SK-N-SH (cell line): ENCODE data around the gene SCNN1B. TPM values are rescaled to one million over a fixed set of nuclear protein-coding genes. Genes with fewer than 3 reads are reported as not detected.

Experiments used
- CTCF ChIA-PET: fragments of 300-600, 350-600 bp; formaldehyde crosslinking; extraction: SDS; loops from one replicate; lab custom pipeline; 2021; lab: Yijun Ruan, JAX
- POLR2A ChIA-PET: fragments of 350-600 bp; sonication (Branson Sonifier 250); formaldehyde crosslinking; extraction: SDS; loops from one replicate; lab custom pipeline; 2020; ENCODE audit warnings: antibody characterized with exemption, inconsistent platforms; lab: Yijun Ruan, JAX
- DNase-seq: peaks from one replicate; pipeline ENCODE4 v3.0.0; 2012
- H2AFZ ChIP-seq: fragments of 200-600 bp; sonication (generic); 2 replicates; pipeline ENCODE4 v1.8.1; 2016; ENCODE audit warnings: antibody characterized with exemption, mild to moderate bottlenecking, low read depth
- H3F3A ChIP-seq: fragments of 200-600 bp; sonication (generic); replicated peaks from 2 replicates; pipeline ENCODE3; 2016; ENCODE audit warnings: antibody characterized with exemption, mild to moderate bottlenecking; ENCODE audit not compliant: insufficient read depth
- H3K27ac ChIP-seq, 2 experiments: fragments of 200-500 bp in 1 of 2; fragments of 200-600 bp in 1 of 2; sonication (Bioruptor generic) in 1 of 2; sonication (generic), shearing (Covaris generic) in 1 of 2; 2 replicates each; pipeline versions ENCODE4 v1.5.1 to v1.6.1; 2014 to 2016; ENCODE audit warnings: low read depth in 2 of 2, inconsistent platforms in 1 of 2, low read length in 1 of 2, mild to moderate bottlenecking in 1 of 2, mixed read lengths in 1 of 2
- H3K27me3 ChIP-seq: fragments of 200-600 bp; sonication (generic), shearing (Covaris generic); 2 replicates; pipeline ENCODE4 v1.6.1; 2016; ENCODE audit warnings: mixed run types; ENCODE audit not compliant: insufficient read depth
- H3K36me3 ChIP-seq, 2 experiments: fragments of 200-500 bp in 1 of 2; fragments of 200-600 bp in 1 of 2; sonication (Bioruptor generic) in 1 of 2; sonication (generic) in 1 of 2; replicated peaks in 1 of 2; 2 replicates each; pipeline versions ENCODE3 to v1.5.1; 2014 to 2016; ENCODE audit warnings: low read length in 1 of 2, mild to moderate bottlenecking in 1 of 2; ENCODE audit not compliant: insufficient read depth in 2 of 2, control insufficient read depth in 1 of 2
- H3K4me1 ChIP-seq, 2 experiments: fragments of 200-500 bp in 1 of 2; fragments of 200-600 bp in 1 of 2; sonication (Bioruptor generic) in 1 of 2; sonication (generic), shearing (Covaris generic) in 1 of 2; 2 replicates each; pipeline versions ENCODE4 v1.5.1 to v1.6.1; 2014 to 2016; ENCODE audit warnings: low read depth in 1 of 2, low read length in 1 of 2, mixed run types in 1 of 2; ENCODE audit not compliant: insufficient read depth in 2 of 2, control insufficient read depth in 1 of 2
- H3K4me2 ChIP-seq: fragments of 200-600 bp; sonication (generic), shearing (Covaris generic); 2 replicates; pipeline ENCODE4 v1.6.1; 2017; ENCODE audit warnings: mixed run types
- H3K4me3 ChIP-seq, 2 experiments: fragments of 200-500 bp in 1 of 2; fragments of 200-600 bp in 1 of 2; sonication (Bioruptor generic) in 1 of 2; sonication (generic), shearing (Covaris generic) in 1 of 2; 2 replicates each; pipeline versions ENCODE4 v1.5.1 to v1.8.1; 2014 to 2016; ENCODE audit warnings: low read depth in 2 of 2, inconsistent platforms in 1 of 2, low read length in 1 of 2, mild to moderate bottlenecking in 1 of 2, mixed read lengths in 1 of 2, moderate library complexity in 1 of 2
- H3K79me2 ChIP-seq: fragments of 200-600 bp; sonication (generic); 2 replicates; pipeline ENCODE4 v1.8.1; 2017; ENCODE audit warnings: mild to moderate bottlenecking; ENCODE audit not compliant: insufficient read depth
- H3K9ac ChIP-seq: fragments of 200-600 bp; sonication (generic); 2 replicates; pipeline ENCODE4 v1.6.1; 2017; ENCODE audit warnings: mixed run types
- H3K9me2 ChIP-seq: fragments of 200-600 bp; sonication (generic); 2 replicates; pipeline ENCODE4 v1.6.1; 2017; ENCODE audit warnings: mixed run types
- H3K9me3 ChIP-seq: fragments of 200-600 bp; sonication (generic); 2 replicates; pipeline ENCODE4 v1.6.1; 2017; ENCODE audit warnings: mixed run types, mild to moderate bottlenecking, moderate library complexity
- H4K20me1 ChIP-seq: fragments of 200-600 bp; sonication (generic); 2 replicates; pipeline ENCODE4 v1.6.1; 2017; ENCODE audit warnings: mild to moderate bottlenecking, mixed run types; ENCODE audit not compliant: insufficient read depth
- CHD2 ChIP-seq: fragments of 150-350 bp; IDR thresholded peaks from 2 replicates; pipeline ENCODE4 v1.6.1; 2018; ENCODE audit warnings: low read length; ENCODE audit not compliant: partially characterized antibody
- ELF1 ChIP-seq: IDR thresholded peaks from 2 replicates; pipeline ENCODE4 v1.4.0; 2012
- FOSL2 ChIP-seq: IDR thresholded peaks from 2 replicates; pipeline ENCODE4 v1.4.0; 2012; ENCODE audit warnings: low read depth, mild to moderate bottlenecking, moderate library complexity, borderline replicate concordance
- GATA2 ChIP-seq: sonication (generic); formaldehyde crosslinking; IDR thresholded peaks from 2 replicates; pipeline ENCODE4 v1.5.0; 2020; ENCODE audit warnings: mild to moderate bottlenecking, missing genetic modification reagents
- MEF2A ChIP-seq: IDR thresholded peaks from 2 replicates; pipeline ENCODE4 v1.4.0; 2012; ENCODE audit warnings: low read depth, borderline replicate concordance
- NFIC ChIP-seq: IDR thresholded peaks from 2 replicates; pipeline ENCODE4 v1.4.0; 2012; ENCODE audit warnings: borderline replicate concordance
- NRF1 ChIP-seq: IDR thresholded peaks from 2 replicates; pipeline ENCODE4 v1.6.1; 2012; ENCODE audit warnings: low read depth, mild to moderate bottlenecking, low read length
- POLR2AphosphoS5 ChIP-seq: IDR thresholded peaks from 2 replicates; pipeline ENCODE4 v1.6.1; 2012; ENCODE audit warnings: low read depth, low read length
- RFX5 ChIP-seq: IDR thresholded peaks from 2 replicates; pipeline ENCODE4 v1.6.1; 2012; ENCODE audit warnings: mild to moderate bottlenecking, improper control_type of control experiment, low read length
- RXRA ChIP-seq: IDR thresholded peaks from 2 replicates; pipeline ENCODE4 v1.4.0; 2012; ENCODE audit warnings: low read depth, mild to moderate bottlenecking, borderline replicate concordance
- SIN3A ChIP-seq: IDR thresholded peaks from 2 replicates; pipeline ENCODE4 v1.6.1; 2012; ENCODE audit warnings: low read depth, mild to moderate bottlenecking, low read length, moderate library complexity, borderline replicate concordance
- SMC3 ChIP-seq: IDR thresholded peaks from 2 replicates; pipeline ENCODE4 v1.6.1; 2012; ENCODE audit warnings: low read depth, low read length, improper control_type of control experiment
- TCF12 ChIP-seq: IDR thresholded peaks from 2 replicates; pipeline ENCODE4 v1.4.0; 2012
- TEAD4 ChIP-seq: IDR thresholded peaks from 2 replicates; pipeline ENCODE4 v1.4.0; 2012; ENCODE audit warnings: mild to moderate bottlenecking, borderline replicate concordance; ENCODE audit not compliant: insufficient read depth
- YY1 ChIP-seq: IDR thresholded peaks from 2 replicates; pipeline ENCODE4 v1.4.0; 2012; ENCODE audit warnings: low read depth, mild to moderate bottlenecking
- WGBS: methylation state at CpG from one replicate; pipeline ENCODE4 v1.1.6; 2017; ENCODE audit warnings: low lambda C conversion rate; 5-methylcytosine and 5-hydroxymethylcytosine counted together
- polyA plus RNA-seq, 3 experiments: library from polyadenylated mRNA; depleted of rRNA; stranded (reverse); fragments of >200 nt; gene quantifications; 2 replicates each; pipeline ENCODE4 v1.2.3, GENCODE V29; 2012
- TF ChIP-seq, protein P1 (sequence below): fragments of 150-350 bp; IDR thresholded peaks from 2 replicates; pipeline ENCODE4 v1.6.1; 2017; ENCODE audit warnings: antibody characterized with exemption, low read length, low read depth, borderline replicate concordance
- TF ChIP-seq, protein P2 (sequence below): IDR thresholded peaks from 2 replicates; pipeline ENCODE4 v1.4.0; 2012; ENCODE audit warnings: low read depth
- TF ChIP-seq, protein P3 (sequence below): IDR thresholded peaks from 2 replicates; pipeline ENCODE4 v1.6.1; 2012; ENCODE audit warnings: mild to moderate bottlenecking, low read depth, low read length, moderate library complexity
- TF ChIP-seq, protein P4 (sequence below): IDR thresholded peaks from 2 replicates; pipeline ENCODE4 v1.4.0; 2012; ENCODE audit warnings: low read depth, borderline replicate concordance
- TF ChIP-seq, protein P5 (sequence below): IDR thresholded peaks from 2 replicates; pipeline ENCODE4 v1.4.0; 2012; ENCODE audit warnings: low read depth, borderline replicate concordance
- TF ChIP-seq, protein P6 (sequence below): fragments of 200-600 bp; sonication (generic); IDR thresholded peaks from 2 replicates; pipeline ENCODE4 v1.6.1; 2017; ENCODE audit warnings: antibody characterized with exemption, mild to moderate bottlenecking, moderate library complexity

SCNN1B gene
- polyA plus RNA-seq, 1 of the 3 experiments (the other 2 are of a cell fraction), result not detected

DNA sequence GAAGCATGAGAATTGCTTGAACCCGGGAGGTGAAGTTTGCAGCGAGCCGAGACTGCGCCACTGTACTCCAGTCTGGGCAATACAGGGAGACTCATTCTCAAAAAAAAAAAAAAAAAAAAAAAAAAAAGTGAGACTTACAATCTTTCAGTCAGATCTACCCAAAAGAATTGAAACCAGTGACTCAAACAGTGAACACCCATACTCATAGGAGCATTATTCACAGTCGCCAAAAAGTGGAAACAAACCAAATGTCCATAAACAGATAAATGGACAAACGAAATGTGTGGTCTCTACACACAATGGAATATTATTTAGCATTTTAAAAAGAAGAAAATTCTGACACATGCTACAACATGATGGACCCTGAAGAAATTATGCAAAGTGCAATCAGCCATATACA lies 9.1 kb upstream of the SCNN1B start (continued):
- TF ChIP-seq, protein P1, sequence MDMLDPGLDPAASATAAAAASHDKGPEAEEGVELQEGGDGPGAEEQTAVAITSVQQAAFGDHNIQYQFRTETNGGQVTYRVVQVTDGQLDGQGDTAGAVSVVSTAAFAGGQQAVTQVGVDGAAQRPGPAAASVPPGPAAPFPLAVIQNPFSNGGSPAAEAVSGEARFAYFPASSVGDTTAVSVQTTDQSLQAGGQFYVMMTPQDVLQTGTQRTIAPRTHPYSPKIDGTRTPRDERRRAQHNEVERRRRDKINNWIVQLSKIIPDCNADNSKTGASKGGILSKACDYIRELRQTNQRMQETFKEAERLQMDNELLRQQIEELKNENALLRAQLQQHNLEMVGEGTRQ, result no peak
- TF ChIP-seq NRF1, result no peak
- TF ChIP-seq, protein P2, sequence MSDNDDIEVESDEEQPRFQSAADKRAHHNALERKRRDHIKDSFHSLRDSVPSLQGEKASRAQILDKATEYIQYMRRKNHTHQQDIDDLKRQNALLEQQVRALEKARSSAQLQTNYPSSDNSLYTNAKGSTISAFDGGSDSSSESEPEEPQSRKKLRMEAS, result no peak
- no peak for TF ChIP-seq GATA2 (CRISPR knock-in tag)
- TF ChIP-seq, all 33 proteins: peak for 0

DNA sequence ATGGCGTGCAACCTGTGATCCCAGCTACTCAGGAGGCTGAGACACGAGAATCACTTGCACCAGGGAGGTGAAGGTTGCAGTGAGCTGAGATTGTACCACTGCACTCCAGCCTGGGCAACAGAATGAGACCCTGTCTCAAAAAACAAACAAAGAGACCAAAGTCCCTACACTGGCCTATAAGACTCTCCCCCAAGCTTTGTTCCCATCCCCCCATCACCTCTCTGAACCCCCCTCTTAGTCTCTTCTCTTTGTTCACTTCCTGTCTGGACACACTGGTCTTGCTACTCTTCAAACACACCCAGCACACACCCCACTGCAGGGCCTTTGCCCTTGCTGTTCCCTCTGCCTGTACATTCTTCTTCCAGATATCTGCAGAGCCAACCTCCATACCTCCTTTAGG lies 7.8 kb upstream of the SCNN1B start:
- 33% methylated on average over 2 of the region's 2 CpGs for WGBS
- POLR2A ChIA-PET, result no interaction called here

More for the DNA sequence above, 7.8 kb upstream of the SCNN1B start:
- DNase-seq, result no peak
- Histone ChIP-seq H3F3A (no peaks in the 10 kb centered on the region), H4K20me1 (no peaks in the 10 kb centered on the region), H3K4me1 (no peaks in the 10 kb centered on the region), H3K27ac (no peak overlapping the region), H3K4me2 (no peak overlapping the region), H3K9ac (no peak overlapping the region), H3K9me2 (no peaks in the 10 kb centered on the region), H3K4me3 (no peak overlapping the region), H3K27me3 (no peaks in the 10 kb centered on the region; the same call in 1 of the 2 replicates), H3K79me2 (no peaks in the 10 kb centered on the region), H2AFZ (no peak overlapping the region), H3K9me3 (no peaks in the 10 kb centered on the region), H3K36me3 (no peaks in the 10 kb centered on the region)
- TF ChIP-seq, protein P3, sequence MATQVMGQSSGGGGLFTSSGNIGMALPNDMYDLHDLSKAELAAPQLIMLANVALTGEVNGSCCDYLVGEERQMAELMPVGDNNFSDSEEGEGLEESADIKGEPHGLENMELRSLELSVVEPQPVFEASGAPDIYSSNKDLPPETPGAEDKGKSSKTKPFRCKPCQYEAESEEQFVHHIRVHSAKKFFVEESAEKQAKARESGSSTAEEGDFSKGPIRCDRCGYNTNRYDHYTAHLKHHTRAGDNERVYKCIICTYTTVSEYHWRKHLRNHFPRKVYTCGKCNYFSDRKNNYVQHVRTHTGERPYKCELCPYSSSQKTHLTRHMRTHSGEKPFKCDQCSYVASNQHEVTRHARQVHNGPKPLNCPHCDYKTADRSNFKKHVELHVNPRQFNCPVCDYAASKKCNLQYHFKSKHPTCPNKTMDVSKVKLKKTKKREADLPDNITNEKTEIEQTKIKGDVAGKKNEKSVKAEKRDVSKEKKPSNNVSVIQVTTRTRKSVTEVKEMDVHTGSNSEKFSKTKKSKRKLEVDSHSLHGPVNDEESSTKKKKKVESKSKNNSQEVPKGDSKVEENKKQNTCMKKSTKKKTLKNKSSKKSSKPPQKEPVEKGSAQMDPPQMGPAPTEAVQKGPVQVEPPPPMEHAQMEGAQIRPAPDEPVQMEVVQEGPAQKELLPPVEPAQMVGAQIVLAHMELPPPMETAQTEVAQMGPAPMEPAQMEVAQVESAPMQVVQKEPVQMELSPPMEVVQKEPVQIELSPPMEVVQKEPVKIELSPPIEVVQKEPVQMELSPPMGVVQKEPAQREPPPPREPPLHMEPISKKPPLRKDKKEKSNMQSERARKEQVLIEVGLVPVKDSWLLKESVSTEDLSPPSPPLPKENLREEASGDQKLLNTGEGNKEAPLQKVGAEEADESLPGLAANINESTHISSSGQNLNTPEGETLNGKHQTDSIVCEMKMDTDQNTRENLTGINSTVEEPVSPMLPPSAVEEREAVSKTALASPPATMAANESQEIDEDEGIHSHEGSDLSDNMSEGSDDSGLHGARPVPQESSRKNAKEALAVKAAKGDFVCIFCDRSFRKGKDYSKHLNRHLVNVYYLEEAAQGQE, result no peak
- no peak for TF ChIP-seq RXRA
- TF ChIP-seq, protein P4, sequence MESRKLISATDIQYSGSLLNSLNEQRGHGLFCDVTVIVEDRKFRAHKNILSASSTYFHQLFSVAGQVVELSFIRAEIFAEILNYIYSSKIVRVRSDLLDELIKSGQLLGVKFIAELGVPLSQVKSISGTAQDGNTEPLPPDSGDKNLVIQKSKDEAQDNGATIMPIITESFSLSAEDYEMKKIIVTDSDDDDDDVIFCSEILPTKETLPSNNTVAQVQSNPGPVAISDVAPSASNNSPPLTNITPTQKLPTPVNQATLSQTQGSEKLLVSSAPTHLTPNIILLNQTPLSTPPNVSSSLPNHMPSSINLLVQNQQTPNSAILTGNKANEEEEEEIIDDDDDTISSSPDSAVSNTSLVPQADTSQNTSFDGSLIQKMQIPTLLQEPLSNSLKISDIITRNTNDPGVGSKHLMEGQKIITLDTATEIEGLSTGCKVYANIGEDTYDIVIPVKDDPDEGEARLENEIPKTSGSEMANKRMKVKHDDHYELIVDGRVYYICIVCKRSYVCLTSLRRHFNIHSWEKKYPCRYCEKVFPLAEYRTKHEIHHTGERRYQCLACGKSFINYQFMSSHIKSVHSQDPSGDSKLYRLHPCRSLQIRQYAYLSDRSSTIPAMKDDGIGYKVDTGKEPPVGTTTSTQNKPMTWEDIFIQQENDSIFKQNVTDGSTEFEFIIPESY, result no peak
- no peak for TF ChIP-seq RFX5
- no peak for TF ChIP-seq TCF12
- TF ChIP-seq CHD2, result no peak
- TF ChIP-seq, protein P1, result no peak
- no peak for TF ChIP-seq POLR2AphosphoS5
- TF ChIP-seq MEF2A, result no peak
- TF ChIP-seq, protein P5, sequence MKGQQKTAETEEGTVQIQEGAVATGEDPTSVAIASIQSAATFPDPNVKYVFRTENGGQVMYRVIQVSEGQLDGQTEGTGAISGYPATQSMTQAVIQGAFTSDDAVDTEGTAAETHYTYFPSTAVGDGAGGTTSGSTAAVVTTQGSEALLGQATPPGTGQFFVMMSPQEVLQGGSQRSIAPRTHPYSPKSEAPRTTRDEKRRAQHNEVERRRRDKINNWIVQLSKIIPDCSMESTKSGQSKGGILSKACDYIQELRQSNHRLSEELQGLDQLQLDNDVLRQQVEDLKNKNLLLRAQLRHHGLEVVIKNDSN, result no peak
- TF ChIP-seq, protein P6, sequence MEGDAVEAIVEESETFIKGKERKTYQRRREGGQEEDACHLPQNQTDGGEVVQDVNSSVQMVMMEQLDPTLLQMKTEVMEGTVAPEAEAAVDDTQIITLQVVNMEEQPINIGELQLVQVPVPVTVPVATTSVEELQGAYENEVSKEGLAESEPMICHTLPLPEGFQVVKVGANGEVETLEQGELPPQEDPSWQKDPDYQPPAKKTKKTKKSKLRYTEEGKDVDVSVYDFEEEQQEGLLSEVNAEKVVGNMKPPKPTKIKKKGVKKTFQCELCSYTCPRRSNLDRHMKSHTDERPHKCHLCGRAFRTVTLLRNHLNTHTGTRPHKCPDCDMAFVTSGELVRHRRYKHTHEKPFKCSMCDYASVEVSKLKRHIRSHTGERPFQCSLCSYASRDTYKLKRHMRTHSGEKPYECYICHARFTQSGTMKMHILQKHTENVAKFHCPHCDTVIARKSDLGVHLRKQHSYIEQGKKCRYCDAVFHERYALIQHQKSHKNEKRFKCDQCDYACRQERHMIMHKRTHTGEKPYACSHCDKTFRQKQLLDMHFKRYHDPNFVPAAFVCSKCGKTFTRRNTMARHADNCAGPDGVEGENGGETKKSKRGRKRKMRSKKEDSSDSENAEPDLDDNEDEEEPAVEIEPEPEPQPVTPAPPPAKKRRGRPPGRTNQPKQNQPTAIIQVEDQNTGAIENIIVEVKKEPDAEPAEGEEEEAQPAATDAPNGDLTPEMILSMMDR, result no peak
- no peak for TF ChIP-seq TEAD4
- TF ChIP-seq YY1, result no peak
- no peak for TF ChIP-seq SIN3A
- no peak for TF ChIP-seq NFIC
- TF ChIP-seq SMC3, result no peak
- TF ChIP-seq ELF1, result no peak
- TF ChIP-seq FOSL2, result no peak
- CTCF ChIA-PET, result interaction anchor here (4.8 kb wide), 1 partner anchor 141 kb away, joined by 21 read pairs; no protein-coding TSS in a partner anchor
